CD4-positive, alpha-beta T cell treated with Interleukin-21 for 1 hour (primary cell): ENCODE data around the gene SREBF2.
A peak's percentile ranks its signal among the peaks of the same experiment; 100 is the strongest.

Experiments used
- DNase-seq: peaks from one replicate; pipeline ENCODE4 v3.0.0-alpha.2; 2020

Gene SREBF2

GRCh38 chr22:41909310-41910049 lies 76.6 kb downstream of the SREBF2 start:
- DNase-seq = no peak

- peak; percentile 22 for DNase-seq
These were observed 77.4 kb downstream of the SREBF2 start for GRCh38 chr22:41910050-41911000.

- peak; percentile 25 for DNase-seq
These were observed 78.2 kb downstream of the SREBF2 start for GRCh38 chr22:41911001-41911611.

GRCh38 chr22:41912338-41913039 lies 79.6 kb downstream of the SREBF2 start:
- no peak for DNase-seq

- DNase-seq = no peak
These were observed 80.3 kb downstream of the SREBF2 start for GRCh38 chr22:41913040-41913719.

- no peak for DNase-seq
These were observed 81.1 kb downstream of the SREBF2 start for GRCh38 chr22:41913842-41914534.

- DNase-seq = no peak
These were observed 81.7 kb downstream of the SREBF2 start for GRCh38 chr22:41914611-41915034.

- peak; percentile 64 for DNase-seq
These were observed 82.3 kb downstream of the SREBF2 start, which contains the start of gene SHISA8 for GRCh38 chr22:41915035-41915785. Gene SHISA8, minus strand, starts transcription at chr22:41915074. Its CDS starts 407 bp downstream, at chr22:41914667.

GRCh38 chr22:41915786-41916493 lies 83.0 kb downstream of the SREBF2 start:
- DNase-seq = no peak

- no peak for DNase-seq
These were observed 83.9 kb downstream of the SREBF2 start for GRCh38 chr22:41916745-41917358.

- no peak for DNase-seq
These were observed 84.5 kb downstream of the SREBF2 start for GRCh38 chr22:41917375-41917902.

- peak; percentile 22 for DNase-seq
These were observed 85.2 kb downstream of the SREBF2 start for GRCh38 chr22:41917903-41918791.

- peak; percentile 52 for DNase-seq
These were observed 86.7 kb downstream of the SREBF2 start for GRCh38 chr22:41919357-41920224.

GRCh38 chr22:41920271-41920976 lies 87.5 kb downstream of the SREBF2 start:
- no peak for DNase-seq

- DNase-seq = no peak
These were observed 89.4 kb downstream of the SREBF2 start for GRCh38 chr22:41922328-41922727.

- no peak for DNase-seq
These were observed 90.2 kb downstream of the SREBF2 start for GRCh38 chr22:41922940-41923594.
